NCI-H774 (cell line): ENCODE measurements around the gene POLD1.
"Not testable (repeated sequence)": the region's sequence is repeated elsewhere in the genome, so short reads cannot be mapped to it uniquely, and the experiment has no call there.

Experiments used
- DNase-seq: peaks from one replicate; lab custom pipeline; 2025; lab: John Stamatoyannopoulos, UW

Gene POLD1

DNA sequence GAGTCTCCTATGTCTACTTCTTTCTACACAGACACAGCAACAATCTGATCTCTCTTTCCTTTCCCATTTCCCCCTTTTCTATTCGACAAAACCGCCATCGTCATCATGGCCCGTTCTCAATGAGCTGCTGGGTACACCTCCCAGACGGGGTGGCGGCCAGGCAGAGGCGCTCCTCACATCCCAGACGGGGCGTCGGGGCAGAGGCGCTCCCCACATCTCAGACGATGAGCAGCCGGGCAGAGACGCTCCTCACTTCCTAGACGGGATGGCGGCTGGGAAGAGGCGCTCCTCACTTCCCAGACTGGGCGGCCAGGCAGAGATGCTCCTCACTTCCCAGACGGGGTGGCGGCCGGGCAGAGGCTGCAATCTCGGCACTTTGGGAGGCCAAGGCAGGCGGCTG lies 6.8 kb downstream of the POLD1 start:
- DNase-seq: not testable (repeated sequence)

DNA sequence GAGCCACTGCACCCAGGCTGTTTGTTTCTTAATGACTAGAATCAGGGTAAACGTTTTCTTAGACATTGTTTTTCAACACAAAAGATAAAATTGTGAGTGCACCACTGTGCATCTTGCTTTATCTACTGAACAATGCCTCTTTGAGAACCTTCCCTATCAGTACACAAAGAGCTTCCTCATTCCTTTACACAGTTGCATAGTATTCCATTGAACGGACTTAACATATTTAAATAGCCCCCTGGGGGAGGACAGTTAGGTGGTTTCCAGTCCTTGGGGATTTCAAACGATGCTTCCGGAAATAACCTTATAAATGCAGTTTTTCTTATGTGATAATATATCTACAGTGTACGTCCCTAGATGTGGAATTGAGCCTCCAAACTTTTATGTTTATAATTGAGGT lies 8.6 kb downstream of the POLD1 start:
- no peak for DNase-seq

DNA sequence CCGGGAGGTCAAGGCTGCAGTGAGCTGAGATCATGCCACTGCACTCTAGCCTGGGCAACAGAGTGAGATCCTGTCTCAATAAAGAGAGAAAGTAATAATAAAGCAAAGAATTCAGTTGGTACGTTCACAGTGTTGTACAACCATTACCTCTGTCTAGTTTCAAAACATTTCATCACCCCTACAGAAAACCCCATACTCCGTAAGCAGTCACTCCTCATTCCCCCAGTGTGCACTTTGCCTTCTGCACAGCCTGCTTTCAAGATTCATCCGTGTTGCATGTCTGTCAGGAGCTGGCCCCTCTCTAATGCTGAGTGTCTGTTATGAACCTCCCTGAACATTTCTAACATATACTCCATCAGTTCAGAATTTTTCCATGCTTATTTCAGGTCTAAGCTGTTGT lies 9.4 kb downstream of the POLD1 start:
- DNase-seq: no peak

DNA sequence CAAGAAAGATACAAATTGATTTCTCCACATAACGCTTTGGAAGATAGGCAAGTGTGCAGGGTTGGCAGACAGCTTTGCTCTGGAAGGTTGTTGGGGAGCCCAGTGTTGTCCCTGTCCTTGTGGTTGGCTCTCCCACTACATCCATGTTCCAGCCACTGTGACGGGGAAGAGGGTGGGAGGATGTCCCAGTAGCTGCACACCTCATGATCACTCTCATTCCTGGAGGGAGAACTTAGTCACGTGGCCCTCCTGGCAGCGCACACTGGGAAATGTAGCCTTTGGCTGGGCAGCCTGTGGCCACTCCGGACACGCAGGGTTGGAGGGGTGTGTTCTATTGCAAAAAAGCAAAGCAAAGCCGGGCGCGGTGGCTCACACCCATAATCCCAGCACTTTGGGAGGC lies 9.9 kb downstream of the POLD1 start:
- no peak for DNase-seq

DNA sequence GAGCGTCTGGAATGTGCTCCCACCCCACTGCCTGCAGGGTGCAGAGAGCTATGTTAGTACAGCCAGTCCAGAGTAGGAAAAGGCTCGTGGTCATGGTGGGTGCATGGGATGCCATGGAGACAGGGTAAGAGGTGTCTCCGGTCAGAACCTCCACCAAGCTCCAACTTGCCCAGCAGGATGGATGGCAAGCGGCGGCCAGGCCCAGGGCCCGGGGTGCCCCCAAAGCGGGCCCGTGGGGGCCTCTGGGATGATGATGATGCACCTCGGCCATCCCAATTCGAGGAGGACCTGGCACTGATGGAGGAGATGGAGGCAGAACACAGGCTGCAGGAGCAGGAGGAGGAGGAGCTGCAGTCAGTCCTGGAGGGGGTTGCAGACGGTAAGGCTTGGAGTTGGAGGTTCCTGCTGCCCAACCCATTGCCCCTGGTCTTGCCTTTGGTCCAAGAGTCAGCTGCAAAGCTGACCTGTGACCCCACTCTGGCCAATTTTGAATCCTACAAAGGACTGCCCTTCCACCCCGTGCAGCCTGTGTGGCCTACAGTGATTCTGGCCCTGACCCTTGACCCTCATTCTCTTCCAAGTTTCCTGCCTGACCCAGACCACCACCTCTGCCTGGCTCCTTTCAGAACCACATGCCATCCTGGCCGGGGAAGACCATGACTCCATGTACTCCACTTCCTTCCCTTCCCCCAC lies 14.7 kb downstream of the POLD1 start:
- no peak for DNase-seq

DNA sequence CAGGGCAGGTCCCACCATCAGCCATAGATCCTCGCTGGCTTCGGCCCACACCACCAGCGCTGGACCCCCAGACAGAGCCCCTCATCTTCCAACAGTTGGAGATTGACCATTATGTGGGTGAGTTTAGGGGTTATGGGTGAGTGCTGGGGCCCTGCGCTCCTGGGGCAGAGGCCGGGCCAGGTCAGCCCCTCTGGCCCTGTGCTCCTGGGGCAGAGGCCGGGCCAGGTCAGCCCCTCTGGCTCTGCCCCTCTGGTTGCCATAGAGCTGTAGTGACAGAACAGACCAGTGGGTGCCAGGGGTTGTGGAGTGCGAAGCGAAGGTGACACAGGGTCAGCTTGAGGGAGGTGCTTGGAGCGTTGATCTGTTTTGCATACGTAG lies 15.2 kb downstream of the POLD1 start:
- DNase-seq: no peak

DNA sequence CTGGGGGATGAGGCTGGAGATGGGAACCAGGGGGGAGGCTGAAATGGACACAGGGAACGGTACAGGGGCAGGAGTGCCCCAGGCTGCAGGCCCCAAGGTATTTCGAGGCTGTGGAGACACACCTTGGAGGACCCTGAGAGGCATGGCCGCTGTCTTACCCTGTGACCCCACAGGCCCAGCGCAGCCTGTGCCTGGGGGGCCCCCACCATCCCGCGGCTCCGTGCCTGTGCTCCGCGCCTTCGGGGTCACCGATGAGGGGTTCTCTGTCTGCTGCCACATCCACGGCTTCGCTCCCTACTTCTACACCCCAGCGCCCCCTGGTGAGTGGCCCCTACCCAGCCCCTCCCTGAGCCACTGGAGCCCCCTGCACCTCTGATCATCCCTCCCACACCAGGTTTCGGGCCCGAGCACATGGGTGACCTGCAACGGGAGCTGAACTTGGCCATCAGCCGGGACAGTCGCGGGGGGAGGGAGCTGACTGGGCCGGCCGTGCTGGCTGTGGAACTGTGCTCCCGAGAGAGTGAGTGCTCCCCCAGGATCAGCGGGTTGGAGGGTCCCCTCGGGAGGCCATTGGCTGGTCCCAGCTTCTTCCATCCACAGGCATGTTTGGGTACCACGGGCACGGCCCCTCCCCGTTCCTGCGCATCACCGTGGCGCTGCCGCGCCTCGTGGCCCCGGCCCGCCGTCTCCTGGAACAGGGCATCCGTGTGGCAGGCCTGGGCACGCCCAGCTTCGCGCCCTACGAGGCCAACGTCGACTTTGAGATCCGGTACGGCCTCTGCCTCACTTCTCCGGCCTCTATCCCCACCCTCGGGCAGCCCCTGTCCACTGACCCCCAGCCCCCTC lies 17.7 kb downstream of the POLD1 start:
- DNase-seq: no peak

DNA sequence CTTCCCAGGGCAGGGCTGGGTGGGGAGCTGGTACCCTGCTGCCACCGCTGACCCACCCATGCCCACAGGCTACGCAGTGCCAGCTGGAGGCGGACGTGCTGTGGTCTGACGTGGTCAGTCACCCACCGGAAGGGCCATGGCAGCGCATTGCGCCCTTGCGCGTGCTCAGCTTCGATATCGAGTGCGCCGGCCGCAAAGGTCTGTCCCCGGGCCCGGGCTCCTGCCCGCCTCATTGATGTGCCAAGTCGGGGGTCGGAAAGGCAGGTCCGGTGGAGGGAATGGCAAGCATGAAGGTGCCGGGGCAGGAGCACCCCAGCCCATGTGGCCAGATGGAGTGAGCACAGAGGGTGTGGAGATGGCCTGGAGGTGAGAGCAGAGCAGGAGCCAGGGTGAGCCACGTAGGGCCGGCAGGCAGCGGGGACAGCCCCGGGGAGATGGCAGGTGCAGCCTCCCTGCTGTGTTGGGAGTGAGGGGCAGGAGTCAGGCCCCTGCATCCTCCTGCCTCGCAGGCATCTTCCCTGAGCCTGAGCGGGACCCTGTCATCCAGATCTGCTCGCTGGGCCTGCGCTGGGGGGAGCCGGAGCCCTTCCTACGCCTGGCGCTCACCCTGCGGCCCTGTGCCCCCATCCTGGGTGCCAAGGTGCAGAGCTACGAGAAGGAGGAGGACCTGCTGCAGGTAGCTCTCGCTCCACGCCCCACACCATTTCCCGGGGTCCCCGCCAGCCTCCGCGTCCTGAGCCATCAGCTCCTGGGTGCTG lies 18.6 kb downstream of the POLD1 start:
- DNase-seq: no peak

DNA sequence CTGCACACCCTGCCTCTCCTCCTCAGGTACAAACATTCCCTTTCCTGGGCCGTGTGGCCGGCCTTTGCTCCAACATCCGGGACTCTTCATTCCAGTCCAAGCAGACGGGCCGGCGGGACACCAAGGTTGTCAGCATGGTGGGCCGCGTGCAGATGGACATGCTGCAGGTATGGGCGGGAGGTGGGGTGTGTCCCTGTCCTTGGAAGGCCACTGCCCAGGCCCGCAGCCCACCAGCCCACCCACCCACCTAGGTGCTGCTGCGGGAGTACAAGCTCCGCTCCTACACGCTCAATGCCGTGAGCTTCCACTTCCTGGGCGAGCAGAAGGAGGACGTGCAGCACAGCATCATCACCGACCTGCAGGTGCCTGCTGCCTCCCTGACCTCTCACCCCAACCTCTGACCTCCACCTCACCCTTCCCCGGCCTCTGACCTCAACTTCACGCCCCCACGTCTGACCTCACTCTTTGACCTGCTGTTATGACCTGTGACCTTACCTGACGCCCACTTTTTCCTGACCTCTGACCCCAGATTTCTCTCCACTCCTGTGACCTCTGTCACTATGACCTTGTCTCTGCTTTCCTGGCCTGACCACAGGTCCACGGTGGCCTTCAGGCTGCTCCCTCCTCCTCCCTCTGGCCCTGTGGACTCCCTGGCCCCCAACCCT lies 22.1 kb downstream of the POLD1 start:
- no peak for DNase-seq

DNA sequence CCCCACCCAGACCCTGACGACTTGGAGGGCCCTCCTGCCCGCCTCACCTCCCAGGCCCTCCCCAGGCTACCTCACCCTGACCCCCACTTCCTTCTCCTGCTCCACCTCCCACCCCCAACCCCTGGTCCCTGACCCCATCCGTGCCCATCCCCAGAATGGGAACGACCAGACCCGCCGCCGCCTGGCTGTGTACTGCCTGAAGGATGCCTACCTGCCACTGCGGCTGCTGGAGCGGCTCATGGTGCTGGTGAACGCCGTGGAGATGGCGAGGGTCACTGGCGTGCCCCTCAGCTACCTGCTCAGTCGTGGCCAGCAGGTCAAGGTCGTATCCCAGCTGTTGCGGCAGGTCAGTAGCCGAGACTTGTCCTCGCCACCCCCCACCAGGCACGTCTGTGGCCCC lies 22.7 kb downstream of the POLD1 start:
- no peak for DNase-seq

DNA sequence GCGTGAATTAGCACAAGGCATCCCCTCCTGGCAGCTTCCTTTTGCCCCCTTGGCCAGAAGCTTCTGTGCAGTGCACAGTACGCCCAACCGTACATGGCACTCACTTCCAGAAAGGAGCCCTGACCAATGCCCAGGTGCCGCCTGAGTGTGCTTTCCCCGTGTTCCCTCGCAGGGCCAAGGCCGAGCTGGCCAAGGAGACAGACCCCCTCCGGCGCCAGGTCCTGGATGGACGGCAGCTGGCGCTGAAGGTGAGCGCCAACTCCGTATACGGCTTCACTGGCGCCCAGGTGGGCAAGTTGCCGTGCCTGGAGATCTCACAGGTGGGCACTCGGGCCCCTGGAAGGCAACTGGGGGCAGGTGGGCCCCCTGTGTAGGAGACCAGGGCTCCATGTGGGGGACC lies 25.2 kb downstream of the POLD1 start:
- no peak for DNase-seq

DNA sequence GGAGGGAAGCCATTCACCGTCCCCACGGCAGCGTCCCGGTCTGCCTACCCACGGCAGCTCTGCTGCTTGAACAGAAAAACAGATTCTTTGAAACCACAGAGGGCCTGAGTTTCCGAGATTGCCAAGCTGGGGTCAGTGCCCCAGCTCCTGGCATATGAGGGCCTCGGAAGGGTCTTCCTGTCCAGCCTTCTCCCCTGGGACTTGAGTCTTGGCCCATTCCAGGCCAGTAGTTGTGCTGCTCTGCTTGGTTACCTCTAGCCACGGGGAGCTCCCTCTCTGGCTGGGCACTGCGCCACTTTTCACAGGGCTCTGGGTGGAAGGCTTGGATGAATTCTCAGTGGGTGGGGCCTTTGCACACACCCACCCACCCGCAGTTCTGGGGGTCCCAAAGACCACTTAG lies 26.0 kb downstream of the POLD1 start:
- no peak for DNase-seq

DNA sequence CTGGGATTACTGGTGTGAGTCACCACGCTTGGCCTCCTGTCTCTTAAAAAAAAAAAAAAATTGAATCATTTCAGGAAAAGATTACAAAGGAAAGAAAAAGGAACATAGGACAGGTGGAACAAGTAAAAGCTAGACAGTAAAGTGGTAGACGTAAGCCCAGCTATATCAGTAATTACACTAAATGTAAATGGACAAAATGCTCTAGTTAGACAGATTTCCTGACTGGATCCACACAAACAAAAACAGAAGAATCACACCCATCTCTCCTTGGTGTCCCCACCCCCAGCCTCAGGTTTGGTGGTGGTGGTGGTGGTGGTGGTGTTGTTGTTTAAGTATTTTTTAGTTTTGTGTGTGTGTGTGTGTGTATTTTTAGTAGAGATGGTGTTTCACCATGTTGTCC lies 28.3 kb downstream of the POLD1 start:
- DNase-seq: no peak

DNA sequence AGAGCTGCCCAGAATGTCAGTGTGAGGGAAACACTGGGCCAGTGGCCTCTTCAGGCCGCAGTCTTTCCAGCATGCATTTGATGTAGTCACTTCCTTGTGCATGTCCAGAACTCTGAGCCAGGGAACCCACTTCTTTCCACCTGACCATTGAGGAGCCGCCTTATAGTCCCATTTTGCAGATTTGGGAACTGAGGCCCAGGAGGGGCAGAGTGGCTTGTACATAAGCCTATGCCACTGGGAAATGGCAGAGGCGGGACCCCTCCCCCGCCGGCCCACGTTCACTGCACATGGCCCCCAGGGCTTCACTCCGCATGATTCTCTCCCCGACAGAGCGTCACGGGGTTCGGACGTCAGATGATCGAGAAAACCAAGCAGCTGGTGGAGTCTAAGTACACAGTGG lies 28.9 kb downstream of the POLD1 start:
- DNase-seq: no peak

DNA sequence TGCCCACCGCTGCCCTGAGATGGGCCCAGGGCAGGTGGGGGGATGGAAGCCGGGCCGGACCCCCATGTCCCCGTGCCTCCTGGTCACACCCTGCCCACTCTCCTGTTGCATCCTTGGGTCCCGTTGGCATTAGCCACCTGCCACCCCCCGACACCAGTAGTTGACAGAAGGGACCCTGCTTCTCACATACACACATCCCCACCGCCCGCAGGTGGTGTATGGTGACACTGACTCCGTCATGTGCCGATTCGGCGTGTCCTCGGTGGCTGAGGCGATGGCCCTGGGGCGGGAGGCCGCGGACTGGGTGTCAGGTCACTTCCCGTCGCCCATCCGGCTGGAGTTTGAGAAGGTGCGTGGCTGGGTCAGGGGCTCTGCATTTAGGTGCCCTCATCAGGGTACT lies 29.4 kb downstream of the POLD1 start:
- DNase-seq: no peak

DNA sequence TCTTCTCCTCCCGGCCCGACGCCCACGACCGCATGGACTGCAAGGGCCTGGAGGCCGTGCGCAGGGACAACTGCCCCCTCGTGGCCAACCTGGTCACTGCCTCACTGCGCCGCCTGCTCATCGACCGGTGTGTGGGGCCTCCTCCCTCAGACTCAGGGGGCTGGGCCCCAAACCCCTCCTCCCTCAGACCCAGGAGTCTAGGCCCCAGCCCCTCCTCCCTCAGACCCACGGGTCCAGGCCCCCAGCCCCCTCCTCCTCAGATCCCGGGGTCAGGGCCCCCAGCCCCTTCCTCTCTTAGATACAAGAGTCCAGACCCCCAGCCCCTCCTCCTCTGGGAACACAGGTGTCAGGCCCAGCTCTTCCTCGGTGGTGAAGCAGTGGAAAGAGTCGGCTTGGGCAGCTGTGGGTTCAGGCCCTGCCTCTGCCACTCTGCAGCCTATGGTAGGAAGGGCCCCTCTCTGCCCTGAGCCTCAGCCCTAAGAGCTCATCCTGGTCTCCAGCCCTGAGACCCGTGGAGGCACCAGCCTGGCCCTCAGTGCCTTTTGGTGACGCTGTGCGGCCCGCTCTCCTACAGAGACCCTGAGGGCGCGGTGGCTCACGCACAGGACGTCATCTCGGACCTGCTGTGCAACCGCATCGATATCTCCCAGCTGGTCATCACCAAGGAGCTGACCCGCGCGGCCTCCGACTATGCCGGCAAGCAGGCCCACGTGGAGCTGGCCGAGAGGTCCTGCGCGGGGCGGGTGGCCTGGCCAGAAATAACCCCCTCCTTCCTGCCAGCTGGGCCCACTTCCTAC lies 30.9 kb downstream of the POLD1 start:
- no peak for DNase-seq

DNA sequence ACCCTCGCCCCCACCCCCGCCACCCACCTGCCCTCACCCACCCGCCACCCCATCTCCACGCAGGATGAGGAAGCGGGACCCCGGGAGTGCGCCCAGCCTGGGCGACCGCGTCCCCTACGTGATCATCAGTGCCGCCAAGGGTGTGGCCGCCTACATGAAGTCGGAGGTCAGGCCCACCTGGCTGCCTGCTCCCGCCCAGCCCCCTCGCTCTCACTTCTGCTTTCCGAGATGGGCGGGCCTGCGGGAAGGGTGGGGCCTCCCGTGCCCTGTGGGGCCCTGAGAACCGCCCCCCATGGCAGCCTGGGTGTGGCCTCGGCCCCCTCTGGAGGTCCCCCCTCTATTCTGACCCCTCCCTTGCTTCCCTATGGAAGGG lies 31.5 kb downstream of the POLD1 start:
- DNase-seq: no peak

DNA sequence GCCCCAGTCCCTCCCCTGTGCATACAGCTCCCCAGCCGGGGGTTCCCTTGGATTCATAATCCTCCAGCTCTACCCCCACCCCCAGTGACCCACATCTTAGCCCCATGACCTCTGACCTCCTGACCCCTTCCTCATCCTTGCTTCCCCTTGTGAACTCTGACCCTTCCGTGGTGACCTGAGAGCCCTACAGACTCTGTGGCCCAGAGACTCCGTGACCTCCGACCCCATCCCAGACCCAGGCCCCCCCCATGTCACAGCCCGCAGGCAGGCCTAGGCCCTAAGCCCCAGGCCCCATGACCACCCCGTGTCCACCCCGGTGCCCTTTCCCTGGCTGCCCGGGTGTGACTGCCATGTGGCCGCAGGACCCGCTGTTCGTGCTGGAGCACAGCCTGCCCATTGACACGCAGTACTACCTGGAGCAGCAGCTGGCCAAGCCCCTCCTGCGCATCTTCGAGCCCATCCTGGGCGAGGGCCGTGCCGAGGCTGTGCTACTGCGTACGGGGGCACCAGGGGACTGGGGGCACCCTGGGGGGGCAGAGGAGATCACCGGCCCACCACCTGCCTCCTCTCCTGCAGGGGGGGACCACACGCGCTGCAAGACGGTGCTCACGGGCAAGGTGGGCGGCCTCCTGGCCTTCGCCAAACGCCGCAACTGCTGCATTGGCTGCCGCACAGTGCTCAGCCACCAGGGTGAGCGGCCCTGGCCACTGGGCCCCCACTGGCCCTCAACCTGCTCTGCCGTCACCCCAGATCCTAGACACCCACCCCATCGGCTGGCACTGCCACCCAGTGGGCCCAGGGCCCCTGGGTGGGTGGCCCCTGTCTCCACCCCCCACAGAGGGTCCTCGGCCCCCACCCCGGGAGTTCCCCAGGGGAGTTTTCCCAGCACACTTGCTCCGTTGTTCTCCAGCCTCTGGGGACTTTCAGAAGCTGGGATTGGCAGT lies 32.2 kb downstream of the POLD1 start:
- no peak for DNase-seq

DNA sequence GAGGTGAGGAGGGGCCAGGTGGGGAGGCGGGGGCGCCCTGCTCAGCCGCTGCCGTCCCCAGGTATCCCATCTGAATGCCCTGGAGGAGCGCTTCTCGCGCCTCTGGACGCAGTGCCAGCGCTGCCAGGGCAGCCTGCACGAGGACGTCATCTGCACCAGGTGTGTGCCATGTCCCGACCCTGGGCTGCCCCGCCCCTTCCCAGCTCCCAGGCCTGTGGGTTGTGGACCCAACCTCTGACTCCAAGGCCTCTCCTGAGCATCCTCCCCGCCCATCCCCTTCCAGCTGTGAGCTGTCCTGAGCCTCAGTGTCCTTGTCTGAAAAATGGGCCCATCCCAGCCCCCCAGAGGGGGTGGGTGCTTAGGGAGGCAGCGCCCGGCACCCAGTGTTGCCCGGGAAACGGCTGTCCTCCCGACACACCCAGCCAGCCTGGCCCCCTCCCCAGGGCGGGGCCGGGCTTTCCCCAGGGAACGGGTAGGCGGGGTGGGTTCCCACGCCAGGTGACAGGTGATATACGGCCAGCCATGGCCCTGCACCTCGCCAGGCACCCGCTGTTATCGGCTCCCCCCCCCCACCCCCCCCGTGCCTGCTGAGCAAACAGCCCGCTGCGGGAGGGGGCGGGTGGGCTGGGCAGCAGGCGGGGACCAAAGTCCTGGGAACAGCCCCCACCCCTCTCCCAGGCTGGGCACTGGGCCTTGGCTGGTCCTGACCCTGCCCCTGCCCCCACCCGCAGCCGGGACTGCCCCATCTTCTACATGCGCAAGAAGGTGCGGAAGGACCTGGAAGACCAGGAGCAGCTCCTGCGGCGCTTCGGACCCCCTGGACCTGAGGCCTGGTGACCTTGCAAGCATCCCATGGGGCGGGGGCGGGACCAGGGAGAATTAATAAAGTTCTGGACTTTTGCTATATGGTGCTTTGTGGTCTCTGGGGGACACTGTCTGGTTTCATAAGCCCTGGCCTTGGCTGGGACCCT lies 33.2 kb downstream of the POLD1 start:
- no peak for DNase-seq
